Measurements from ENCODE around the gene GPX2. TPM values are rescaled to one million over a fixed set of nuclear protein-coding genes. Genes with fewer than 3 reads are reported as not detected.
A peak's percentile ranks its signal among the peaks of the same experiment; 100 is the strongest.
"Not testable (repeated sequence)": the region's sequence is repeated elsewhere in the genome, so short reads cannot be mapped to it uniquely, and the experiment has no call there.

The GPX2 gene
- total and polyA plus RNA-seq, 7 experiments from 2014 or later = not detected

DNA sequence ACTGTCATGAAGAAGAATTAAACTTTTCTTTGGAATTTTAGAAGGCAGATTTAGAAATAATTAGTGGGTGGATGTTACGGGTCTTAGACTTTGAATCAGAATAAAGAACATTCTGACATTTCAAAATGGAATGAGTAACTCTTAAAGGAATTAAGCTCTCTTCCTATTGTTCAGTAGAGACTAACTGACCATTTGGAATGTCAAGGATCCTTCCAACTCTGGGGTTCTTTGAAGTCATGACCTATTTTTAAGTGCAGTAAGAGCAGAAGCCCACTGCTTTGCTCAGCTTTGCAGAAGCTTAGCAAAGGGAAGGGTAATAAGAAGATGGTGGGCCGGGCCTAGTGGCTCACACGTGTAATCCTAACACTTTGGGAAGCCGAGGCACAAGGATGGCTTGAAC is 24.3 kb downstream of the GPX2 start:
- H3K9me3 Mint-ChIP-seq = peaks cover 0 to 7% (median 0%) of the 10 kb centered on the region in 11 donors
- Histone ChIP-seq H3K27ac (ENCODE audit: low read depth, low read length) (peak overlapping the region; percentile 1), H3K36me3 (ENCODE audit: control insufficient read depth in 2 of 3, insufficient read depth in 3 of 3, low read length in 3 of 3) (peaks cover 0 to 4% (median 0%) of the 10 kb centered on the region in 3 experiments), H3K4me3 (ENCODE audit: low read length) (no peak overlapping the region), H3K27me3 (ENCODE audit: control insufficient read depth in 2 of 2, insufficient read depth in 2 of 2, low read length in 2 of 2) (no peaks in the 10 kb centered on the region), H3K9me3 (ENCODE audit: control insufficient read depth in 2 of 3, low read length in 3 of 3) (no peaks in the 10 kb centered on the region), H3K4me1 (ENCODE audit: control insufficient read depth in 2 of 2, insufficient read depth in 2 of 2, low read length in 2 of 2) (peaks cover 42 to 51% of the 10 kb centered on the region in 2 donors)
- ChIA-PET POLR2A (interaction anchor here (0.6 to 1.4 kb wide), 3 partner anchors 9 to 429 kb away, joined by 3 to 8 read pairs (median 5); no protein-coding TSS in a partner anchor), CTCF (no interaction called here)
- H3K4me3 Mint-ChIP-seq = peak overlapping the region in 9 of 10 donors; percentile 49 to 73 (median 60)
- H3K27ac Mint-ChIP-seq = peak overlapping the region in 6 of 9 donors; percentile 24 to 95 (median 62)
- ATAC-seq (no peak), DNase-seq (no peak)
- peaks cover 0 to 46% (median 42%) of the 10 kb centered on the region in 5 donors for H3K36me3 Mint-ChIP-seq
- H3K4me1 Mint-ChIP-seq = peaks cover 60 to 85% (median 78%) of the 10 kb centered on the region in 7 donors
- intact Hi-C loops (cut with micrococcal nuclease) = no loop called here
- peaks cover 0 to 2% (median 0%) of the 10 kb centered on the region in 5 donors for H3K27me3 Mint-ChIP-seq

DNA sequence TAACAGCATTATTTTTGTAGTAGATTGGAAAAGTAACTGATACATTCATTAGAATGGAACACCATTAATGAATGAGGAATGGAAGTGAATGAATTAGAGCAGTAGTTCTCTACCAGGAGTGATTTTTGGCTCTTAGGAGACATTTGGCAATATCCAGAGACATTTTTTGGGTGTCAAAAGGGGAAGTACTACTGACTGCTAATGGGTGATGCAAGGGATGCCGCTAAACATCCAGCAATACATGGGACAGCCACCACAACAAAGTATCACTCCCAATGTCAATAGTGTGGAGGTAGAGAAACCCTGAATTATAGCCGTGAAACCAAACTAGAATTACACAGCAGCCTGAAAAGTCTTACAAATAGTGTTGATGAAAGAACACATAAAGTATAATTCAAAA is 26.7 kb downstream of the GPX2 start:
- intact Hi-C loops (cut with micrococcal nuclease) = loop anchor here in 1 of 2 donors (2.0 kb wide), 1 partner anchor 57 kb away; the partner anchor contains the start of gene RAB15
- Mint-ChIP-seq H3K36me3 (peaks cover 0 to 34% (median 30%) of the 10 kb centered on the region in 5 donors), H3K4me3 (peak overlapping the region; percentile 87 to 97 (median 92)), H3K4me1 (peaks cover 53 to 74% (median 64%) of the 10 kb centered on the region in 7 donors), H3K27ac (peak overlapping the region in 8 of 9 donors; percentile 44 to 99 (median 96)), H3K27me3 (peaks cover 0 to 5% (median 0%) of the 10 kb centered on the region in 5 donors), H3K9me3 (peaks cover 0 to 3% (median 0%) of the 10 kb centered on the region in 11 donors)
- no peak overlapping the region for H3K27ac ChIP-seq (ENCODE audit: low read depth, low read length)
- CTCF ChIA-PET = interaction anchor here (1.3 to 1.6 kb wide), 2 partner anchors 9 to 24 kb away, joined by 5 to 6 read pairs; no protein-coding TSS in a partner anchor
- DNase-seq = no peak
- H3K9me3 ChIP-seq (ENCODE audit: control insufficient read depth in 2 of 3, low read length in 3 of 3) = no peaks in the 10 kb centered on the region
- peaks cover 0 to 4% (median 0%) of the 10 kb centered on the region in 3 experiments for H3K36me3 ChIP-seq (ENCODE audit: control insufficient read depth in 2 of 3, insufficient read depth in 3 of 3, low read length in 3 of 3)
- peaks cover 33 to 41% of the 10 kb centered on the region in 2 donors for H3K4me1 ChIP-seq (ENCODE audit: control insufficient read depth in 2 of 2, insufficient read depth in 2 of 2, low read length in 2 of 2)
- ATAC-seq = no peak
- H3K27me3 ChIP-seq (ENCODE audit: control insufficient read depth in 2 of 2, insufficient read depth in 2 of 2, low read length in 2 of 2) = no peaks in the 10 kb centered on the region
- POLR2A ChIA-PET = interaction anchor here (0.8 to 3.3 kb wide), 7 partner anchors 11 to 497 kb away, joined by 3 to 86 read pairs (median 16); partner anchors contain the start of genes FNTB and FUT8
- H3K4me3 ChIP-seq (ENCODE audit: low read length) = peak overlapping the region; percentile 96

DNA sequence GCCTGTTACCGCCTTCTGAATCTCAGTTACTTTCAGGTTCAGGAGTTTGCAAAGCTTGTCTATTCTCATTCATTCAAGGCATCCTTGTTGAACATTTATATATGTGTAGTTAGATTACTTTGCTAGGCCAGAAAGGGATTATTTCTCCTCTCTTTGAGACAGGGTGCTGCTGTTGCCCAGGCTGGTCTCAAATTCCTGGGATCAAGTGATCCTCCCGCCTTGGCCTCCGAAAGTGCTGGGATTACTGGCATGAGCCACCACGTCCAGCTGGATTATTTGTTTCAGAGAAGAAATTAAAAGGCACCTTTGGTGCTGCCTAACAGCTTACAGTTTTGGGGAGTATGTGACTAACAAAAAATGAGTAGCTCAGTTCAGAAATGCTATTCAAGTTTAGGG is 27.5 kb downstream of the GPX2 start:
- H3K4me1 Mint-ChIP-seq = peaks cover 46 to 66% (median 57%) of the 10 kb centered on the region in 7 donors
- H3K36me3 ChIP-seq (ENCODE audit: control insufficient read depth in 2 of 3, insufficient read depth in 3 of 3, low read length in 3 of 3) = peaks cover 0 to 4% (median 0%) of the 10 kb centered on the region in 3 experiments
- peaks cover 0 to 8% (median 0%) of the 10 kb centered on the region in 5 donors for H3K27me3 Mint-ChIP-seq
- intact Hi-C loops (cut with micrococcal nuclease) = loop anchor here in 1 of 2 donors (2.0 kb wide), 1 partner anchor 58 kb away; the partner anchor contains the start of gene RAB15
- peaks cover 33 to 41% of the 10 kb centered on the region in 2 donors for H3K4me1 ChIP-seq (ENCODE audit: control insufficient read depth in 2 of 2, insufficient read depth in 2 of 2, low read length in 2 of 2)
- no peaks in the 10 kb centered on the region for H3K27me3 ChIP-seq (ENCODE audit: control insufficient read depth in 2 of 2, insufficient read depth in 2 of 2, low read length in 2 of 2)
- peak overlapping the region; percentile 87 to 97 (median 92) for H3K4me3 Mint-ChIP-seq
- CTCF ChIA-PET = interaction anchor here (0.9 to 1.6 kb wide), 4 partner anchors 10 to 26 kb away, joined by 3 to 6 read pairs (median 4); no protein-coding TSS in a partner anchor
- peaks cover 0 to 3% (median 0%) of the 10 kb centered on the region in 11 donors for H3K9me3 Mint-ChIP-seq
- peak overlapping the region; percentile 99 for H3K27ac ChIP-seq (ENCODE audit: low read depth, low read length)
- POLR2A ChIA-PET = interaction anchor here (0.6 to 3.3 kb wide), 22 partner anchors 11 to 1593 kb away, joined by 3 to 86 read pairs (median 4); partner anchors contain the start of genes FNTB, GPHN, GPX2 and MAX
- H3K27ac Mint-ChIP-seq = peak overlapping the region; percentile 93 to 99 (median 97)
- peak overlapping the region; percentile 96 for H3K4me3 ChIP-seq (ENCODE audit: low read length)
- DNase-seq (no peak), ATAC-seq (no peak)
- H3K36me3 Mint-ChIP-seq = peaks cover 0 to 27% (median 23%) of the 10 kb centered on the region in 5 donors
- no peaks in the 10 kb centered on the region for H3K9me3 ChIP-seq (ENCODE audit: control insufficient read depth in 2 of 3, low read length in 3 of 3)

DNA sequence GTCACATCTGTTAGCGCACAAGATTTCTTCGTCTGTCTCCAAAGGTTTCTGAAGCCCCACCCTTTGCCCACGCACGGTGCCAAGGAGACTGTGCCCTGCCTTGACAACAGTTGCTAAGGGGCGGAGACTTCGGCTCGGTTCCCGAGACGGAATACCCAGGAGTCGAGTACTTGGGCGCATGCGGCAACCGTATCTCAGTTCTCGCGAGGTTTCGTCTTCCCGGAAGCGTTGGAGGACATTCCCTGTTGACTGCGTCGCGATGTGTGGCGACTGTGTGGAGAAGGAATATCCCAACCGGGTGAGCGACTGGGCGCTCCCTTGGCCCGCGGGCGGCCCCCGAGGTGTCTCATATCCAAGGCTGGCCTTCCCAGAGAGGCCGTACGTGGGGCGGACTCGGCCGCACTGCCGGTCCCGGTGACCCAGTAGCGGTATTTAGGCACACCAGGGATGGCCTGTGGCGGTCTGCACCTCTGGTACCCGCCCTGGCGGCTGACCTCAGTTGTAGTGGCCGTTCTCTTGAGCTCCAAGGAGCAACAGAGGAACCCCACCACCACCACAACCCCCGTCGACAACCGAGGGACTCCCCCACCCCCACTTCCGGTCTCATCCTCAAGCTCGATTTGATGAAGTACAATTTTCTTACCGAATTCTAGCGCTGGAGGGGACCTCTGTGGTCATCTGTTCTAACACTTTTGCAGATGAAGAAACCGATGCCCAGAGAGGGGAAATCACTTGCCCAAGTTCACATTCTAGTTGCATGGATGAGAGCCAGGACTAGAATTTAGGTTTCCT is 28.1 kb downstream of the GPX2 start, which contains the start of gene CHURC1:
Gene CHURC1 (plus strand): TSS at position 219 of the 792 bp plus-strand sequence. CDS start 41 bp downstream, at position 260.
- H3K4me1 ChIP-seq (ENCODE audit: control insufficient read depth in 2 of 2, insufficient read depth in 2 of 2, low read length in 2 of 2) = peaks cover 33 to 38% of the 10 kb centered on the region in 2 donors
- ChIA-PET CTCF (interaction anchor here (0.6 to 1.6 kb wide), 5 partner anchors 11 to 1269 kb away, joined by 3 to 6 read pairs (median 3); no protein-coding TSS in a partner anchor), POLR2A (interaction anchor here (0.6 to 3.3 kb wide), 23 partner anchors 10 to 1593 kb away, joined by 3 to 86 read pairs (median 4); partner anchors contain the start of genes FNTB, GPHN, GPX2 and MAX)
- Mint-ChIP-seq H3K27me3 (peaks cover 0 to 13% (median 0%) of the 10 kb centered on the region in 5 donors), H3K36me3 (peaks cover 0 to 25% (median 19%) of the 10 kb centered on the region in 5 donors), H3K4me1 (peaks cover 43 to 60% (median 51%) of the 10 kb centered on the region in 7 donors), H3K9me3 (peaks cover 0 to 2% (median 0%) of the 10 kb centered on the region in 11 donors), H3K4me3 (peak within 1 kb of the TSS; percentile 87 to 97 (median 92)), H3K27ac (peak within 1 kb of the TSS; percentile 93 to 99 (median 97))
- DNase-seq = peak; percentile 83 to 99 (median 94)
- peak within 1 kb of the TSS; percentile 99 for H3K27ac ChIP-seq (ENCODE audit: low read depth, low read length)
- peak; percentile 98 for ATAC-seq
- intact Hi-C loops (cut with micrococcal nuclease) = loop anchor here (1.0 to 5.0 kb wide), 13 partner anchors 14 to 1272 kb away; partner anchors contain the start of genes FNTB (in 2 of the 2), HSPA2 (in 2 of the 2), RAB15 (in 1 of the 2) and WDR89 (in 1 of the 2)
- H3K27me3 ChIP-seq (ENCODE audit: control insufficient read depth in 2 of 2, insufficient read depth in 2 of 2, low read length in 2 of 2) = no peaks in the 10 kb centered on the region
- peak within 1 kb of the TSS; percentile 96 for H3K4me3 ChIP-seq (ENCODE audit: low read length)
- no peaks in the 10 kb centered on the region for H3K9me3 ChIP-seq (ENCODE audit: control insufficient read depth in 2 of 3, low read length in 3 of 3)
- H3K36me3 ChIP-seq (ENCODE audit: control insufficient read depth in 2 of 3, insufficient read depth in 3 of 3, low read length in 3 of 3) = peaks cover 0 to 4% (median 0%) of the 10 kb centered on the region in 3 experiments

DNA sequence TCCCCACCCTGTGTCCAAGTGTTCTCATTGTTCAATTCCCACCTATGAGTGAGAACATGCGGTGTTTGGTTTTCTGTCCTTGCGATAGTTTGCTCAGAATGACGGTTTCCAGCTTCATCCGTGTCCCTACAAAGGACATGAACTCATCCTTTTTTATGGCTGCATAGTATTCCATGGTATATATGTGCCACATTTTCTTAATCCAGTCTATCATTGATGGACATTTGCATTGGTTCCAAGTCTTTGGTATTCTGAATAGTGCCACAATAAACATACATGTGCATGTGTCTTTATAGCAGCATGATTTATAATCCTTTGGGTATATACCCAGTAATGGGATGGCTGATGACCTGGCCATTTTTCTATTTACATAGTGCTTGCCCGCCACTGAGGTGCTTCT is 29.1 kb downstream of the GPX2 start:
- ATAC-seq; H3K9me3 Mint-ChIP-seq; DNase-seq; H3K36me3 ChIP-seq (ENCODE audit: control insufficient read depth in 2 of 3, insufficient read depth in 3 of 3, low read length in 3 of 3); CTCF ChIA-PET; H3K27me3 ChIP-seq (ENCODE audit: control insufficient read depth in 2 of 2, insufficient read depth in 2 of 2, low read length in 2 of 2); H3K9me3 ChIP-seq (ENCODE audit: control insufficient read depth in 2 of 3, low read length in 3 of 3): not testable (repeated sequence)
- peak overlapping the region; percentile 99 for H3K27ac ChIP-seq (ENCODE audit: low read depth, low read length)
- peaks cover 38 to 52% (median 44%) of the 10 kb centered on the region in 7 donors for H3K4me1 Mint-ChIP-seq
- H3K4me1 ChIP-seq (ENCODE audit: control insufficient read depth in 2 of 2, insufficient read depth in 2 of 2, low read length in 2 of 2) = peaks cover 27 to 30% of the 10 kb centered on the region in 2 donors
- H3K36me3 Mint-ChIP-seq = peaks cover 0 to 25% (median 18%) of the 10 kb centered on the region in 5 donors
- peak overlapping the region; percentile 96 for H3K4me3 ChIP-seq (ENCODE audit: low read length)
- H3K27ac Mint-ChIP-seq = peak overlapping the region; percentile 93 to 99 (median 97)
- H3K27me3 Mint-ChIP-seq = peaks cover 0 to 21% (median 0%) of the 10 kb centered on the region in 5 donors
- intact Hi-C loops (cut with micrococcal nuclease) = loop anchor here in 1 of 2 donors (5.0 kb wide), 3 partner anchors 371 to 1271 kb away; partner anchors contain the start of genes HSPA2 and WDR89
- POLR2A ChIA-PET = interaction anchor here (1.8 to 3.3 kb wide), 5 partner anchors 13 to 73 kb away, joined by 8 to 86 read pairs (median 18); partner anchors contain the start of genes FNTB and SPTB
- peak overlapping the region; percentile 87 to 97 (median 92) for H3K4me3 Mint-ChIP-seq
